Liver (tissue), 9 donors: ENCODE results near the gene HSD17B8. TPM values are rescaled to one million over a fixed set of nuclear protein-coding genes. Genes with fewer than 3 reads are reported as not detected.

Experiments
- DNase-seq: peaks from one replicate; pipeline ENCODE4 v3.0.0-alpha.2; 2017; ENCODE audit warnings: low spot score
- H3K27ac ChIP-seq, 2 donors: one replicate each; pipeline ENCODE4 v1.7.0; 2013; ENCODE audit warnings: inconsistent platforms in 2 of 2, low read length in 2 of 2, control low read depth in 1 of 2, low read depth in 1 of 2, mild to moderate bottlenecking in 1 of 2
- H3K27me3 ChIP-seq, 4 donors: one replicate each; pipeline versions ENCODE4 v1.6.1 to v1.7.0; 2013; ENCODE audit warnings: low read length in 3 of 4, inconsistent platforms in 1 of 4, mild to moderate bottlenecking in 1 of 4, moderate library complexity in 1 of 4; ENCODE audit not compliant: control insufficient read depth in 4 of 4, insufficient read depth in 4 of 4
- H3K36me3 ChIP-seq, 4 donors: one replicate each; pipeline versions ENCODE4 v1.6.1 to v1.7.0; 2013; ENCODE audit warnings: low read length in 3 of 4, mild to moderate bottlenecking in 3 of 4, low read depth in 1 of 4, moderate library complexity in 1 of 4; ENCODE audit not compliant: control insufficient read depth in 4 of 4, insufficient read depth in 3 of 4
- H3K4me1 ChIP-seq, 4 donors: one replicate each; pipeline versions ENCODE4 v1.6.1 to v1.7.0; 2013; ENCODE audit warnings: low read length in 3 of 4, mild to moderate bottlenecking in 3 of 4, moderate library complexity in 1 of 4; ENCODE audit not compliant: control insufficient read depth in 4 of 4, insufficient read depth in 4 of 4
- H3K4me3 ChIP-seq, 3 donors: one replicate each; pipeline versions ENCODE4 v1.6.1 to v1.7.0; 2013; ENCODE audit warnings: low read length in 3 of 3, control low read depth in 1 of 3, low read depth in 1 of 3, mild to moderate bottlenecking in 1 of 3
- H3K9ac ChIP-seq, 2 donors: one replicate each; pipeline ENCODE4 v1.7.0; 2013; ENCODE audit warnings: low read length in 2 of 2, mild to moderate bottlenecking in 2 of 2, moderate library complexity in 2 of 2, control low read depth in 1 of 2, low read depth in 1 of 2
- H3K9me3 ChIP-seq, 4 donors: one replicate each; pipeline versions ENCODE4 v1.6.1 to v1.7.0; 2013; ENCODE audit warnings: low read length in 3 of 4; ENCODE audit not compliant: control insufficient read depth in 4 of 4
- EGR1 ChIP-seq, 2 donors: IDR thresholded peaks; 2 replicates each; pipeline ENCODE4 v1.6.1; 2016 to 2018; ENCODE audit warnings: antibody characterized with exemption in 2 of 2, low read depth in 2 of 2
- FOXA1 ChIP-seq: IDR thresholded peaks from 2 replicates; pipeline ENCODE4 v1.6.1; 2016; ENCODE audit warnings: antibody characterized with exemption
- FOXA2 ChIP-seq: IDR thresholded peaks from 2 replicates; pipeline ENCODE4 v1.6.1; 2016; ENCODE audit warnings: antibody characterized with exemption
- GABPA ChIP-seq, 2 donors: IDR thresholded peaks in 1 of 2; conservative IDR thresholded peaks in 1 of 2; 2 replicates each; pipeline ENCODE4 v1.6.1; 2016; ENCODE audit warnings: antibody characterized with exemption in 2 of 2, mild to moderate bottlenecking in 1 of 2, moderate library complexity in 1 of 2
- HNF4A ChIP-seq, 2 donors: conservative IDR thresholded peaks; 2 replicates each; pipeline ENCODE4 v1.6.1; 2016; ENCODE audit warnings: antibody characterized with exemption in 2 of 2, mild to moderate bottlenecking in 2 of 2
- HNF4G ChIP-seq: IDR thresholded peaks from 2 replicates; pipeline ENCODE4 v1.6.1; 2016; ENCODE audit warnings: antibody characterized with exemption
- JUND ChIP-seq, 2 donors: IDR thresholded peaks; 2 replicates each; pipeline ENCODE4 v1.6.1; 2016; ENCODE audit warnings: antibody characterized with exemption in 2 of 2
- NR2F2 ChIP-seq: IDR thresholded peaks from 2 replicates; pipeline ENCODE4 v1.6.1; 2016; ENCODE audit warnings: antibody characterized with exemption
- RAD21 ChIP-seq, 2 donors: IDR thresholded peaks; 2 replicates each; pipeline ENCODE4 v1.6.1; 2016; ENCODE audit warnings: antibody characterized with exemption in 2 of 2, mild to moderate bottlenecking in 2 of 2
- RXRA ChIP-seq, 2 donors: IDR thresholded peaks; 2 replicates each; pipeline ENCODE4 v1.6.1; 2017 to 2018; ENCODE audit warnings: antibody characterized with exemption in 2 of 2, mild to moderate bottlenecking in 1 of 2
- SP1 ChIP-seq: IDR thresholded peaks from 2 replicates; pipeline ENCODE4 v1.6.1; 2018; ENCODE audit warnings: antibody characterized with exemption, mild to moderate bottlenecking
- TAF1 ChIP-seq: conservative IDR thresholded peaks from 2 replicates; pipeline ENCODE4 v1.6.1; 2016; ENCODE audit warnings: antibody characterized with exemption, mild to moderate bottlenecking
- YY1 ChIP-seq: IDR thresholded peaks from 2 replicates; pipeline ENCODE4 v1.6.1; 2016; ENCODE audit warnings: antibody characterized with exemption, mild to moderate bottlenecking
- WGBS: extraction: QIAGEN DNeasy Blood & Tissue Kit; methylation state at CpG from one replicate; pipeline ENCODE4 v1.1.7; 2013; 5-methylcytosine and 5-hydroxymethylcytosine counted together
- polyA plus RNA-seq, 2 donors: library from polyadenylated mRNA; stranded (reverse) in 1 of 2; unstranded in 1 of 2; fragments of 200-250 nt in 1 of 2; fragments of >200 nt in 1 of 2; fragmentation: Nextera tagmentation in 1 of 2; extraction: Ambion mirVana in 1 of 2; gene quantifications; one replicate each; pipeline versions ENCODE4 v1.2.1 to v1.2.3, GENCODE V29; 2013 to 2015
- total RNA-seq, 2 donors: library from RNA; depleted of rRNA; stranded (reverse); fragments of >200 nt; gene quantifications; one replicate each; pipeline ENCODE4 v1.2.3, GENCODE V29; 2014
- TF ChIP-seq, protein P1 (sequence below): IDR thresholded peaks from 2 replicates; pipeline ENCODE4 v1.6.1; 2016; ENCODE audit warnings: antibody characterized with exemption, mild to moderate bottlenecking
- TF ChIP-seq, protein P2 (sequence below): fragments of 150-350 bp; IDR thresholded peaks from 2 replicates; pipeline ENCODE4 v1.5.1; 2017; ENCODE audit warnings: improper control_type of control experiment, low read depth, low read length; ENCODE audit not compliant: missing input control
- TF ChIP-seq, protein P3 (sequence below): IDR thresholded peaks from 2 replicates; pipeline ENCODE4 v1.6.1; 2016; ENCODE audit warnings: antibody characterized with exemption
- TF ChIP-seq, protein P4 (sequence below): IDR thresholded peaks from 2 replicates; pipeline ENCODE4 v1.6.1; 2016; ENCODE audit warnings: antibody characterized with exemption
- TF ChIP-seq, protein P5 (sequence below): IDR thresholded peaks from 2 replicates; pipeline ENCODE4 v1.6.1; 2016; ENCODE audit warnings: antibody characterized with exemption
- donor health status: healthy.
- donor health status: healthy.
- donor health status: healthy.
- donor health status: healthy.
- donor health status: healthy.

The HSD17B8 gene
- total and polyA plus RNA-seq, 4 donors = 24.5 to 52.3 (median 37.5) TPM

DNA sequence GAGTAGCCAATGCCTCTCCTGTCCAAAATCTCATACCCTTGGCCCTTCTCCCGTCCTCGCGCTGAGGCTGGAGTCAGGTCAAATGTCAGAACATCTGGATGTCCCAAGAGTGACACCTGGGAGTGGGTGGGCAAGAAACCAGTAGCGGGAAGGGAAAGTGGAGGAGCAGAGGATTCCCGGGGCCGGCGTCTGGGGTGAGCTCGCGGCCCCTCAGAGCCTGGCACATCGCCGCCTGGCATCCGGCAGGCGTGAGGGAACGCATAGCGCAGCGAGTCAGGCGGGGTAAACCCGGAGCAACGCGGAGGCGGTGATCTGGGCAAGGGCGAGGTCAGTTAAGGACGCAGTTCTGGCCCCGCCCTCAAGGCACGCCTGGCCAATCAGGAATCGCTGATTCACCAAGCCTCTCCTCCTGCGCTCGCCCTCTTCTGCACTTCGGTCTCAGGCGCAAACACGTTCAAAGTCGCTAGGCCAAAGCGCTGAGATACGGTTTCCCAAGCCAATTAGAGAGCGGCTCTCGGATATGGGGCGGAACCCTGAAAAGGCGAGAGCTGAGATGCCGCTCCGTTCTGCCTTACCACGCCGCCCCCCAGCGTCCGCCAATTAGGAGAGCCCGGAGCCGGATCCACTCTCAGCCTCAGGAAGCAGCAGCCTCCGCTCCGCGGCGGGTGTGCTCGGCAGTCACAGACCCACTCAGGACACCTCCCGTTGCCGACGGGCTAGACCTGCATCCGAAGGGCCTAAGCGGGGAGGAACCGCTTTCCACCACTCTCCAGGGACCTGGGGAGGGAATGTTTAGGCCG, 44.7 kb downstream of the HSD17B8 start:
- peak; percentile 99 for TF ChIP-seq SP1
- TF ChIP-seq, protein P1, sequence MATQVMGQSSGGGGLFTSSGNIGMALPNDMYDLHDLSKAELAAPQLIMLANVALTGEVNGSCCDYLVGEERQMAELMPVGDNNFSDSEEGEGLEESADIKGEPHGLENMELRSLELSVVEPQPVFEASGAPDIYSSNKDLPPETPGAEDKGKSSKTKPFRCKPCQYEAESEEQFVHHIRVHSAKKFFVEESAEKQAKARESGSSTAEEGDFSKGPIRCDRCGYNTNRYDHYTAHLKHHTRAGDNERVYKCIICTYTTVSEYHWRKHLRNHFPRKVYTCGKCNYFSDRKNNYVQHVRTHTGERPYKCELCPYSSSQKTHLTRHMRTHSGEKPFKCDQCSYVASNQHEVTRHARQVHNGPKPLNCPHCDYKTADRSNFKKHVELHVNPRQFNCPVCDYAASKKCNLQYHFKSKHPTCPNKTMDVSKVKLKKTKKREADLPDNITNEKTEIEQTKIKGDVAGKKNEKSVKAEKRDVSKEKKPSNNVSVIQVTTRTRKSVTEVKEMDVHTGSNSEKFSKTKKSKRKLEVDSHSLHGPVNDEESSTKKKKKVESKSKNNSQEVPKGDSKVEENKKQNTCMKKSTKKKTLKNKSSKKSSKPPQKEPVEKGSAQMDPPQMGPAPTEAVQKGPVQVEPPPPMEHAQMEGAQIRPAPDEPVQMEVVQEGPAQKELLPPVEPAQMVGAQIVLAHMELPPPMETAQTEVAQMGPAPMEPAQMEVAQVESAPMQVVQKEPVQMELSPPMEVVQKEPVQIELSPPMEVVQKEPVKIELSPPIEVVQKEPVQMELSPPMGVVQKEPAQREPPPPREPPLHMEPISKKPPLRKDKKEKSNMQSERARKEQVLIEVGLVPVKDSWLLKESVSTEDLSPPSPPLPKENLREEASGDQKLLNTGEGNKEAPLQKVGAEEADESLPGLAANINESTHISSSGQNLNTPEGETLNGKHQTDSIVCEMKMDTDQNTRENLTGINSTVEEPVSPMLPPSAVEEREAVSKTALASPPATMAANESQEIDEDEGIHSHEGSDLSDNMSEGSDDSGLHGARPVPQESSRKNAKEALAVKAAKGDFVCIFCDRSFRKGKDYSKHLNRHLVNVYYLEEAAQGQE = peak; percentile 82
- TF ChIP-seq TAF1 = peak; percentile 79
- TF ChIP-seq EGR1 (IDR thresholded peaks at IDR 0.05; ENCODE audit: low read depth in 2 of 2) = peak; percentile 78 to 93
- TF ChIP-seq RXRA (IDR thresholded peaks at IDR 0.05) = peak; percentile 98 to 99
- TF ChIP-seq, protein P2, sequence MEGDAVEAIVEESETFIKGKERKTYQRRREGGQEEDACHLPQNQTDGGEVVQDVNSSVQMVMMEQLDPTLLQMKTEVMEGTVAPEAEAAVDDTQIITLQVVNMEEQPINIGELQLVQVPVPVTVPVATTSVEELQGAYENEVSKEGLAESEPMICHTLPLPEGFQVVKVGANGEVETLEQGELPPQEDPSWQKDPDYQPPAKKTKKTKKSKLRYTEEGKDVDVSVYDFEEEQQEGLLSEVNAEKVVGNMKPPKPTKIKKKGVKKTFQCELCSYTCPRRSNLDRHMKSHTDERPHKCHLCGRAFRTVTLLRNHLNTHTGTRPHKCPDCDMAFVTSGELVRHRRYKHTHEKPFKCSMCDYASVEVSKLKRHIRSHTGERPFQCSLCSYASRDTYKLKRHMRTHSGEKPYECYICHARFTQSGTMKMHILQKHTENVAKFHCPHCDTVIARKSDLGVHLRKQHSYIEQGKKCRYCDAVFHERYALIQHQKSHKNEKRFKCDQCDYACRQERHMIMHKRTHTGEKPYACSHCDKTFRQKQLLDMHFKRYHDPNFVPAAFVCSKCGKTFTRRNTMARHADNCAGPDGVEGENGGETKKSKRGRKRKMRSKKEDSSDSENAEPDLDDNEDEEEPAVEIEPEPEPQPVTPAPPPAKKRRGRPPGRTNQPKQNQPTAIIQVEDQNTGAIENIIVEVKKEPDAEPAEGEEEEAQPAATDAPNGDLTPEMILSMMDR = peak; percentile 13
- TF ChIP-seq, protein P3, sequence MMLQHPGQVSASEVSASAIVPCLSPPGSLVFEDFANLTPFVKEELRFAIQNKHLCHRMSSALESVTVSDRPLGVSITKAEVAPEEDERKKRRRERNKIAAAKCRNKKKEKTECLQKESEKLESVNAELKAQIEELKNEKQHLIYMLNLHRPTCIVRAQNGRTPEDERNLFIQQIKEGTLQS = no peak
- no peak for TF ChIP-seq FOXA2
- peak; percentile 89 for TF ChIP-seq YY1
- TF ChIP-seq HNF4A (conservative IDR thresholded peaks at IDR 0.05) = peak; percentile 89 to 95
- TF ChIP-seq, protein P4, sequence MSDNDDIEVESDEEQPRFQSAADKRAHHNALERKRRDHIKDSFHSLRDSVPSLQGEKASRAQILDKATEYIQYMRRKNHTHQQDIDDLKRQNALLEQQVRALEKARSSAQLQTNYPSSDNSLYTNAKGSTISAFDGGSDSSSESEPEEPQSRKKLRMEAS = peak; percentile 84
- peak; percentile 57 for TF ChIP-seq HNF4G
- peak; percentile 23 to 86 for TF ChIP-seq GABPA (IDR thresholded peaks at IDR 0.05 in 1 of 2, conservative IDR thresholded peaks at IDR 0.05 in 1 of 2)
- peak; percentile 32 to 39 for TF ChIP-seq RAD21 (IDR thresholded peaks at IDR 0.05)
- peak; percentile 64 to 68 for TF ChIP-seq JUND (IDR thresholded peaks at IDR 0.05)
- TF ChIP-seq NR2F2 = peak; percentile 50
- peak; percentile 30 for TF ChIP-seq FOXA1
- TF ChIP-seq, protein P5, sequence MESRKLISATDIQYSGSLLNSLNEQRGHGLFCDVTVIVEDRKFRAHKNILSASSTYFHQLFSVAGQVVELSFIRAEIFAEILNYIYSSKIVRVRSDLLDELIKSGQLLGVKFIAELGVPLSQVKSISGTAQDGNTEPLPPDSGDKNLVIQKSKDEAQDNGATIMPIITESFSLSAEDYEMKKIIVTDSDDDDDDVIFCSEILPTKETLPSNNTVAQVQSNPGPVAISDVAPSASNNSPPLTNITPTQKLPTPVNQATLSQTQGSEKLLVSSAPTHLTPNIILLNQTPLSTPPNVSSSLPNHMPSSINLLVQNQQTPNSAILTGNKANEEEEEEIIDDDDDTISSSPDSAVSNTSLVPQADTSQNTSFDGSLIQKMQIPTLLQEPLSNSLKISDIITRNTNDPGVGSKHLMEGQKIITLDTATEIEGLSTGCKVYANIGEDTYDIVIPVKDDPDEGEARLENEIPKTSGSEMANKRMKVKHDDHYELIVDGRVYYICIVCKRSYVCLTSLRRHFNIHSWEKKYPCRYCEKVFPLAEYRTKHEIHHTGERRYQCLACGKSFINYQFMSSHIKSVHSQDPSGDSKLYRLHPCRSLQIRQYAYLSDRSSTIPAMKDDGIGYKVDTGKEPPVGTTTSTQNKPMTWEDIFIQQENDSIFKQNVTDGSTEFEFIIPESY = peak; percentile 54
- Histone ChIP-seq H3K9me3 (no peaks in the 10 kb centered on the region), H3K27me3 (no peaks in the 10 kb centered on the region), H3K9ac (peak overlapping the region; percentile 79 to 86), H3K4me1 (peaks cover 2 to 29% (median 23%) of the 10 kb centered on the region in 4 donors), H3K36me3 (peaks cover 0 to 6% (median 1%) of the 10 kb centered on the region in 4 donors), H3K4me3 (peak overlapping the region; percentile 55 to 76 (median 67)), H3K27ac (peak overlapping the region; percentile 92 to 97)
- under 1% methylated on average over 58 of the region's 58 CpGs for WGBS
- peak; percentile 97 for DNase-seq
